ENCODE measurements around the gene MMP23B.
A peak's percentile ranks its signal among the peaks of the same experiment; 100 is the strongest.
"Not testable (repeated sequence)": the region's sequence is repeated elsewhere in the genome, so short reads cannot be mapped to it uniquely, and the experiment has no call there.

Gene MMP23B

DNA sequence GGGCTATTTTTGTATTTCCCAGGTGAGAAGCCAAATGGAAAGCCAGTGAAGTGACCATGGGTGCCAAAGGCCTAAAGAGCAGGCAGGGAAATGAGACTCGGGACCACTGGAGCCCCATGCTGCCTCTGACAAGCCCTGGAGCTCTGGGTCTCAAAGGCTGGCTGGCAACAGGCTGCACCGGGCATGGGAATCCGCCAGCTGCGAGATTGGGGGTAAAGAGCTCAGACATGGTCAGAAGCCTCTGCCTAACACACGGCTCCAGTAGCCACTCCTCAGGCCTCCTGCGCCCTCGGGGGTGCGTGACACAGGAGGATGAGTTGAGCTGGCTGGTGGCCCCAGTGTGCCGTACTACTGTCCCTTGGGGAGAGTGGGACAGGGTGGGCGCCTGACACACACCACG, 32.3 kb downstream of the MMP23B start:
- not testable (repeated sequence) for DNase-seq (ENCODE audit: extremely low read depth in 1 of 2, low read depth in 1 of 2)

DNA sequence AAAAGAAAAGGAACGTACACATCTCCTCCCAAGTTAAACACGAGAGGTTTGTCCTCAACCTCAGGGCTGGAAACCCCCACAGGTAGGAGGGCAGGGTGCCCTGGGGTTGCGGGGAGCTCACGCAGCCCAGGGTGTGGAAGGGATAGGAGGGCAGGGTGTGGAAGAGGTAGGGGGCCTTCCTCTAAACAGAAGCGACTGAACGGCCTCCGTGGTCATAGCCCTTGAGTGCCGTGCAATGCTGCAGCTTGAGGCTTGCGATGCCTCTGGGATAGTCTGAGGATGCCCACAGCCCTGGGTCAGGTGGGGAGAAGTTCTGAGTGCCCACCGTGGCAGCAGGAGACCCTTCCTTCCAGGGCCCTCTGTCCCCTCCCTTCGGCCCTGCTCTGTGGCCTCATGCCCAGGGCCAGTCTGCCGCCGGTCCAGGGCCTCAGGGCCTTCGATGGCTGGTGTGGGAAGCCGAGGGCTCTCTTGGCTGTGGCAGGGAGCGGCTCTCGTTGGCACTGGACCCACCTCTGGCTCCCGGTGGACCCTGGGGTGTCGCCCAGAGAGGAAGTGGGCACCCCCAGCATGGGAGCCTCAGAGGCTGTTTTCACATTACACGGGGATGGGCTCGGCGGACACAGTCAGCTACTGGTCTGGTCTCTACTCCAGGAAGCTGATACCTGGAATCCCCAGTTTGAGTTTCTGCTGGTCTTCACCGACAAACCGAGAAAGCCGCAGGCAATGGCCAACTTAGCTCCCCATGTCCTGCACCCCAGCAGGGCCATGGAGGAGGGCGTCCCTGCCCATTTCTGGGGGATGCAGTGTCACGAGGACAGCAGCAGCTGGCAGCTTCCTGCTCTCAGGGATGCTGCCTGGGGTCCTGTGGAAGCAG, 33.2 kb downstream of the MMP23B start:
- no peak for DNase-seq (ENCODE audit: extremely low read depth in 1 of 2, low read depth in 1 of 2)

DNA sequence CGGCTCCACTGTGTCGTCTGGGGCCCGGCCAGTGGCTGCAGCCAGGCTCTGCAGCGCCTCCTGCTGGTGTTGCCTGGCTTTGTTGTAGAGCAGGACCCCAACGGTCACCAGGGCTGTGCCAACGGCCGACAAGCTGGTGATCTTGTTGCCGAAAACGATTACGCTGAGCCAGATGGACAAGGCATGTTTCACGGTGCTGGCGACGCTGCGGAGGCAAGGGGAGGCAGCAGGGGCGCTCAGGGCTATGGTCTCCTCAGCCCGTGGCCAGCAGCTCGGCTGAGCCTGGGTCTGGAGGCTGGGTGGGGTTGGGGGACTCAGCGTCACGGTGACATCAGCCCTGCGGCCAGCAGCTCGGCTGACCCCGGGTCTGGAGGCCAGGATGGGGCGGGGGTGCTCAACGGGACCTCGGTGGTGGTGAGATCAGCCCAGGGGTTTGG, 33.9 kb downstream of the MMP23B start:
- DNase-seq (ENCODE audit: extremely low read depth in 1 of 2, low read depth in 1 of 2): no peak

DNA sequence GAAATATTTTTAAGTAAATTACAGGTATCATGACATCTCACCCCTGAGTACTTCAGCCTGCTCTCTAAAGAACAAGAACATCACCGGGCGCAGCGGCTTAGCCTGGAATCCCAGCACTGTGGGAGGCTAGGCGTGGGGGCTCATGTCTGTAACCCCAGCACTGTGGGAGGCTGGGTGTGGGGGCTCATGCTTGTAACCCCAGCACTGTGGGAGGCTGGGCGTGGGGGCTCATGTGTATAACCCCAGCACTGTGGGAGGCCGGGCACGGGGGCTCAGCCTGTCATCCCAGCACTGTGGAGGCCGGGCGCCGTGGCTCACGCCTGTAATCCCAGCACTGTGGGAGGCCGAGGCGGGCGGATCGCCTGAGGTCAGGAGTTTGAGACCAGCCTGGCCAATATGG, 34.6 kb downstream of the MMP23B start:
- no peak for DNase-seq (ENCODE audit: extremely low read depth in 1 of 2, low read depth in 1 of 2)

DNA sequence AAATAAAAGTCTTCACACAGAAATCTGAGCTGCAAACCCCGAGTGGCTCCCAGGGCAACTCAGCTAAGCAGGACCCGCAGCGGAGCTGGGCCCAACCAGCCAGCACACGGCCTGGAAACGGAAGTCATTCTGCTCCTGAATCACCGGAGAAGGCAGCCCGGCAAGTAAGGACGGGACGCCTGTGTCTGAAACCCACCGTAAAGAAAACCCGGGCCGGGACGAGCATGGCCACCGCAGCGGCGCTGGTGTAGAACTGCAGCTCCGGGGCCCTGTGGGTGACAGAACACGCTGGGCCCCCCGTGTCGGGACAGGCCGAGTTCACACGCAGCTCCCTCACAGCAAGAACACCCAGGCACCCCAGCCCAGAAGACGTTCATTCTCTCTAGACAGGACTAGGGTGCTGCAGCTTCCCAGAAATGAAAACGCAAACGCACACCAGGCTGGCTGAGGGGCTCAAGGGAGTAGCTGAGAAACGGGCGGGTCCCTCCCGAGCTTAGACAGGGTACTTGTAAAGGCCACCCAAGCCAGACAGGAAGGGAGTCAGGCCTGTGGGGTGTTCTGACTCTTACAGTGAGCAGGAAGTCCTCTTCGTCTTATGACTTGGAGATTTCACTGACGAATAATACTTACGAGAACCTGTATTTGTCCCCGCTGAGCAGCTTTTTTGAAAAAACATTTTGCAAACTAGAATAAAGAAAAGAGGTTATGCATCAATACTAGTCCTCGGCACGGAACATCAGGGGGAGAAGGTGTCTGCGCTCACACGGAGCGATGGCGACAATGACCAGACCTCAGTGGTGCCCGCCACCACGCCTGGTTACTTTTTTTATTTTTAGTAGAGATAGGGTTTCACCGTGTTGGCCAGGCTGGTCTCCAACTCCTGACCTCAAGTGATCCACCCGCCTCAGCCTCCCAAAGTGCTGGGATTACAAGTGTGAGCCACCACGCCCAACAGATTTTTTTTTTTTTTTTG, 37.8 kb downstream of the MMP23B start:
- DNase-seq (ENCODE audit: extremely low read depth in 1 of 2, low read depth in 1 of 2): no peak

DNA sequence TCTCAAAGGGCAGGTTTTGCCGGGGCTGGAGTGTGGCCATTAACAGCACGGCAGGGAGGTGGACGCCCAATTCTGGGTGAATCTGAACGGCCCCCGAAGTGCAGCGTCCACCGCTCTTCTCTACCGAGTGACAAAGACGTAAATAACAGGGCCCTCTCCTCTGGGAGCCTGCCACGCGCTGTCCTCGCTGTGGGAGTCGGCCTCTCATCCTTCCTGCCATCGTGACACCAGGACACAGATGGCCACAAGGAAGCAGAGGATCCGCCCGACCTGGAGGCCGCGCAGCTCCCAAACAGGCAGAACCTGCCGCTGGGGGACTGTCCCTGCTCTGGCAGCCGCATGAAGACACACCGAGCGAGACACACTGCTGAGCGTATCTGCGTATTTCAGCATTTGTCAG, 38.9 kb downstream of the MMP23B start:
- DNase-seq (ENCODE audit: extremely low read depth in 1 of 2, low read depth in 1 of 2): no peak

DNA sequence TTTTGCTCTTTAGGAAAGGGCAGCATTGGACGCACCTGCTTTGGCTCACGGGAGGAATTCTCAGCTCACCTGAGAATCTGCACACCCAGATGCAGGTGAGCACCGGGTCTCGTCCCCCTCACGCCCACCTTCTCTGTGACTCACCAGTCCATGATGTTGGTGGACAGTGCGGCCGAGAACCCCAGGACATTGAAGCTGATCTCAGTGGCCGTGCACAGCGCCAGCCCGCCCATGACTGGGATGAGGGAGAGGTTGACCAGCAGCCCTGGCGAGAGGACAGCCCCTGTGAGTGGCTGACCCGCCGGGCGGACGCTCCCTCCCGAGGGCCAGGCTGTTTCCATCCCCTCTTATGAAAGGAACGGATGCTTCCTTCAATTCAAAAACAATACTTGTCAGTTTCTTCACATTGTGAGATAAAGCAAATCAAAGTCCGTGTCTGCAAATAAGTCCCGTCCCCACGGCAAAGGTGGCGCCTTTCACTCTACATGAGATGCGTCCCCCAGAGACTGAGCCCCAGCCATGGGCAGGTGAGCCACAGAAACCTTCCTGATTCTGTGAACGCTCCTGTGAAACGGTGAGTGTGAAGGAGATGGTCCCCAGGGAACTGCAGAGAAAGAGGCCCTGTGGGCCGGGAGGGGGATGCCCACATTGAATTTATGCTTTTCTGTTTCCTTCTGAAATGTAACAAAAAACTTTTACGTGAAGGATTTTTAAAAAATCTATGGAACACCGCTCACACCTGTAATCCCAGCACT, 39.6 kb downstream of the MMP23B start:
- no peak for DNase-seq (ENCODE audit: extremely low read depth in 1 of 2, low read depth in 1 of 2)

DNA sequence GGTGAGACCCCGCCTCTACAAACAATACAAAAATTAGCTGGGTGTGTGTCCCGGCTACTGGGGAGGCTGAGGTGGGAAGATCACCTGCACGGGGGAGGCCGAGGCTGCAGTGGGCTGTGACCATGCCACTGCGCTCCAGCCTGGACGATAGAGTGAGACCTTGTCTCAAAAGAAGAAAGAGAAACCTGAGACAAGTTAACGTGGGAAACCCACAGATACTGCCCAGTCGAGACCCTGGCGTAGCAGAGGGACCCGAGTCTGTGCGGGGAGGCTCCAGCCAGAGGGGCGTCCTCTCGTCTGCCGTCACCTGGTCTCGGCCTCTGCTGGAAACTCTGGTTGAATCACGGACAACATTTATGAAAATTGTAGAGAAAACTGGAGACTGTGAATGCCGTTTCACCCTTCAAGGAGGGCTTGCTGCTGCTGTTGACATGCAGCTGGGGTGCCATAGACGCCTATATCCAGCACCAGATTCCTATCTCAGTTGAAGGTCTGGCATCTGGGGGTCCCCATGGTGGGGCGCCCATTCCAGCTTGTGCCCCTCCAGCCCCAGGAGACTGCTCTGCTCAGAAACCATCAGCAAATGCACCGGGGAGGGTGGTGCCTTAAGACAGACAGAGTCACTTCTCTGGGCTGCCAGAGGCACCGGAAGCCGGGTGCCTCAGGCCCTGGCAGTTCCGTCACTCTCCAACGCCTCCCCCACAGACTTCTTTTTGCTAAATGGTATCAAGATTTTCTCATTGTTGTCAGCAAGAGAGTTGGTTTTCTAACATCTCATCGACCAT, 40.4 kb downstream of the MMP23B start:
- no peak for DNase-seq (ENCODE audit: extremely low read depth in 1 of 2, low read depth in 1 of 2)

DNA sequence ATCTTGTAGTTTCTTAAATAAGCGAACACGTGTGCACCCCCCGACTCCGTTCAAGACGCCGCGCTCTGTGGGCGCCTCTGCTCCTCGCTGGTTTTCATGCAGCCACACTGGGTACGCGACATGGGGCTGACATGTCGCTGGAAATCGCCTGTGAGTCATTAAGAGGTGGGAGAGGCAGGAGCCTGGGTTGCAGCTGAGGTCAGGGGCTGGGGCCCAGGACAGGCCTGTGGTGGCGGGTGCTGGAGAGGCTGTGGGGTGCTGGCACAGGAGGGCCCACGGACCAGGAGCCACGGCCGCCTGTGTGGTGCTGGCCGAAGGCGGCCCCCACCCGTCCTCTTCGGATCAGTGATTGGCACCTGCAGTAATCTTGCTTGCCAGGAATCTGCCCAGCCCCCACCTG, 42.8 kb downstream of the MMP23B start:
- peak in 1 of 2 donors; percentile 29 for DNase-seq (ENCODE audit: extremely low read depth in 1 of 2, low read depth in 1 of 2)

DNA sequence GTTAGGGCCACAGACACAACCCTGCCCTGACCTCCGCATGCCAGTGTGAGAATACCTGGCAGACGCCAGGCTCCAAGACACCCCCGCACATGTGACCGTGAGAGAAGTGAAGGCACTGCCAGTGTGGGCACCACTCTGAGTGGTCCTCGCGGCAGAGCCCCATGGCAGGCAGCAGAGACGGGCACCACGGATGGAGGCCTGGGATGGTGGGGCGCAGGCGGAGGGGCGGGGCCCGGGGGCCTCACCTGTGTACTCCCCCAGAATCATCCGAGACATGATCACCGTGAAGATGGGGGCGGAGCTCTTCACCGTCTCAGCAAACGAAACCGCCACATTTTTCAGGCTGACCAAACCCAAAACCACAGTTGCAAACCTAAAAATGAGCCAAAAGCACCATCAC, 43.2 kb downstream of the MMP23B start:
- DNase-seq (ENCODE audit: extremely low read depth in 1 of 2, low read depth in 1 of 2): not testable (repeated sequence)

DNA sequence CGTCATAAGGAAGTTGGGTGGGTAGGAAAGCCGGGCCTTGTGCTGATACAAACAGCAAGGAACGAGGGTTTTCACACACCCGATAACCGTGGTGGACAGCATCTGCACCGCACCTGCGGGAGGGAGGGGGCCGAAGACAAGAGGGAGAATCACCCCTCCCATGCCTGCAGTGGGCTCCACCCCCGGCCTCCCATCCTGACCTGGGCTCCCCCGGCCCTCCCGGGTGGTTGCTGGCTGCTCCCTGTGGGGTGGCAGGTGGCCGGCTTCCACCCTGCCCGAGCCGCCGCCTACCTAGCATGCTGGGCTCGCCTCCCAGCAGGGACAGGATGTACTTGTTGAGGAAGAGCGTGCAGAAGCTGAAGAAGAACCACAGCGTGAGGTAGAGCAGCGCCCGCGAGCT, 44.1 kb downstream of the MMP23B start:
- not testable (repeated sequence) for DNase-seq (ENCODE audit: extremely low read depth in 1 of 2, low read depth in 1 of 2)

DNA sequence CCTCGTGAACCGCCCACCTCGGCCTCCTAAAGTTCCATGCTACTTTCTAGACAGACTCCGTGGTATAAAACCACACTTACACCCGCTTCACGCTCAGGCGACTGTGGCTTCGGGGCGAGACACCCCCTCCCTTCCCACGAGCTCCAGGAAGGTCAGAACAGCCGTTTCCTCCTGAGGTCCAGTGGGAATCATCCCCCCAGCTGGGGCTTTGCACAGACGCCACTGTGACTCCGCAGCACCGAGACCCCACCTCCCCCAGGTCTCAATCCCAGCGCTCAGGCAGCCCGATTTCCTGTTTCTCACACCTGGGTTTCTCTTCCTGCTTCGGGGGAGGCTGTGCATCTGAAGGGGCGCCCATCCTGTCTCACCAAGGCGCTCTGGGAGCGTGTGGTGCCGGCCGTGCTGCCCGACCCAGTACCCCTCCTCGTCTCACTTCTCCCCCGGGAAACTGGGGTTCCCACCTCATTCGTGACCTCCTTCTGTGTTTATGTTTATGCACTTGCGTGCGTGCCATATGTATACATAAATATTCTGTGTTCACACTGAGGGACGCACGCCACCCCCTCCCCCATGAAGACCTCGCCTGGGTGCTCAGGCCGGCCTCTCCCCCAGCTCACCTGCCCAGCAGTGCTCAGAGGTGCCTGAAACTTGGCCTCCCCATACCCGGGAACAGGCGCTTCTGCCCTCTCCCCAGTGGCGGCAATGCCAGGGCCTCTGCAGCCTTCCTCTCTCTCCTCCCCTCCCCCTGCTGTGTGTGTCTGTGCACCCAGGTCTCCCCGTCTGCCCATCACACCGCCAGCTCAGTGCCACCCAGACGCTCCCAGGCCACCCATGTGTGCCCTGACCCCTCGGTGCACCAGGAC, 46.0 kb downstream of the MMP23B start:
- DNase-seq (ENCODE audit: extremely low read depth in 1 of 2, low read depth in 1 of 2): peak; percentile 27 to 52

DNA sequence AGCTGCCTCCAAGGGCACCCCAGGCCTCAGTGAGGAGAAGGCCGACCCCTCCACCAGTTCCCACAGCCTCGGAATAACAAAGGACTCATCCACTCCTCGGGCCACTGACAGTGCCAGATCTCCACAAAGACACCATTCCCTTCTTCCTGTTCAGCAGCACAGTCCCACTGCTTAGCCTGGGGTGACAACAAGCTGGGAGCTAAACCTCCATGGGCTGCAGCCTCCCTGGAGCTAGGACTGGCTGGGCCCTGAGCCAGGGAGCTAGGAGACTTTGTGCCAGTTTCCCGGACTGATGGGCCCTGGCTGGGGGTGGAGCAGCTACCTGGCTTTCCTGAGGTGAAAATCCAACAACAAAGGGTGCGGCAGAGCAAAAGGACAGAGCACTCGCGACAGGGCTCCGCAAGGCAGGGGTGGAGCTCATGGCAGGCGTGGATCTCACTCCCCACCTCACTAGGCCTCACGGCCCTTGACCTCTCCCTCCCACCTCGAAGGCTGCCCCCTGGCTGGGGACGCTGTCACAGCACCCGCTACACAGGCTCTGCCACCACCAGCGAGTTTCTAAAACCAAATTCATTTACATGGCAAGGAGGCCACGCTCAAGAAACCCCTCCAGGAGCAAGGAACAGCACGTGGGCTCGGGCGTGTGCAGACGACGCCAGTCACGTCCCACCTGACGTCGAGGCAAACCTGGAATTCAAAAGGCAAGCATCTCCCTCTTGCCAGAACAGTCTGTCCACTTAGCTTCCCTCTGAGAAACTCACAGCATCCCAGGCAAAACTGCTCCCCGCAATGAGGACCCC, 46.8 kb downstream of the MMP23B start:
- DNase-seq (ENCODE audit: extremely low read depth in 1 of 2, low read depth in 1 of 2): peak in 1 of 2 donors; percentile 59

DNA sequence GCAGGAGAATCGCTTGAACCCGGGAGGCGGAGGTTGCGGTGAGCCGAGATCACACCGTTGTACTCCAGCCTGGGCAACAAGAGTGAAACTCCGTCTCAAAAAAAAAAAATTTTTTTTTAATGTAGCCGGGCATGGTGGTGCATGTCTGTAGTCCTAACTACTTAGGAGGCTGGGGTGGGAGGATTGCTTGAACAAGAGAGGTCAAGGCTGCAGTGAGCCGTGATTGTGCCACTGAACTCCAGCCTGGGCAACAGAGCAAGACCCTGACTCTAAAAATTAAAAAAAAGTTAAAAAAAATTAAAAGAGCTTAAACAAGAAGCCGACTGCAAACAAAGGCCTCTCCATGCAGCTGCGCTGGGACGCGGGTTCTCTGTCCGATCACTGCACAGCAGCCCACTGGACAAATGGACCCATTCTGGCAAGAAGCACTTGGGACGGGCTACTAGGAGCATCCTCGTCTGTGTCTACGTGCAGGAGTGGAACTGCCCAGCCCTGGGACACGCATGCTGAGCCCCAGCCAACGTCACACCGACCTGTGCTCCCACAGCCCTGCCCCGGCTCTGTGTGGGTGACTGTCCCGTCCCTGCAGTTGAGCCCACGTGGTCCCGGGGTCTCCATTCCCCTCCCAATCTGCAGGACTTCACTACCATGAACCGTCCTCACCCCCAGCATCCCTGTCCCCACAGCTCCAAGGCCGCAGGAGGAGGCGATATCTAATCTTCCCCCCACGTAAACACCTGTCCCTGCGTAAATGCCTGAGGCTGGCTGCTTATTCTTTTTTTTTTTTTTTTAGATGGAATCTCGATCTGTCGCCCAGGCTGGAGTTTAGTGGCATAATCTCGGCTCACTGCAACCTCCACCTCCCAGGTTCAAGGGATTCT, 48.3 kb downstream of the MMP23B start:
- no peak for DNase-seq (ENCODE audit: extremely low read depth in 1 of 2, low read depth in 1 of 2)

DNA sequence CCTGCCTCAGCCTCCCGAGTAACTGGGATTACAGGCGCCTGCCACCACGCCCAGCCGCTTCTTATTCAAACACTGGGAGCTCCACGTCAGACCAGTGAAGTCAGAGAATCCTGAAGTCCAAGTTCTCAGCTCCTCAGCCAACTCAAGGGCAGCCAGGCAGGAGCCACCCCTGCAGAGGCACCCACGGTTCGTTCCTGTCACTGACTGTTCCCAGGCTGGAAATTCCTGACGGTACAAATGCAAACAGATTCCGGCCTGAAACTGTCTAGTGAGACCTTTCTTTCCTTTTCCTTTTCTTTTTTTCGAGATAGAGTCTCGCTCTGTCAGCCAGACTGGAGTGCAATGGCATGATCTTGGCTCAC, 48.9 kb downstream of the MMP23B start:
- DNase-seq (ENCODE audit: extremely low read depth in 1 of 2, low read depth in 1 of 2): no peak

DNA sequence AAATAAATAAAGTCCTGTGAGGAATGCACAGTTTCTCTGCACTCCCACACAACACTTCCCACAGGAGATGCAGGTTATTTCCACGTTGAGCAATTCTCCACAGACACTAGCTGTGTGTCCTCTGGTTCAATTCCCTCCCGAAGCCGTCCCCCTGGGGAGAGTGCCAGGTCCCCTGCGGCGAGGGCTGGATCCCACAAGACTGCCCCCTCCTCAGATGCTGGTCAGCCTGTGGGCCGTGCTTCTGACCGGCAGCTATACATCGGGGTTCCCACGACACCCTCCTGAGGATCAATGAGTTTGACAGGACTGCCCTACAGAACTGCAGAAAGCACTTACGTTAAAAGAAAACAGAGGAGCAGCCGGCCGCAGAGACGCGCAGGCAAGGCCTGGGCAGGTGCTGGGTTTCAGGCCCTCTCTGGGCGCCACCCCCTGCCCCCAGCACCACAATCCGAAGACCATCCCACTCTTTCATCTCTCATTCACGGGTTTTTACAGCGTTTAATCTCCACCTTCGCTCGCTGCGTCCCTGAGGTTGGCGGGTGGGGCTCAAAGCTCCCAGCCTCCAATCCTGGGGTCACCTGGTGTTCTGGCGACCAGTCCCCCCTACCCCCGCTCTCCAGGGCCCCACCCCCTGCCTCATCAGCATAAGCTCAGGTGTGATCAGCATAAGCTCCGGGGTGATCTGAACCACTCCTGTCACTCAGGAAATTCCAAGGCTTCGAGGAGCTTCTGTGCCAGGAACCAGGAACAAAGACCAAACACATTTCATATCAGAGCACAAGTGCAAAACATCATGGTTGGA, 51.3 kb downstream of the MMP23B start:
- DNase-seq (ENCODE audit: extremely low read depth in 1 of 2, low read depth in 1 of 2): no peak
